OCI-LY1 (cell line): ENCODE results near the gene OSTF1.

Experiments
- CTCF ChIP-seq: fragments of 200-600 bp; sonication (generic), shearing (Covaris generic); IDR thresholded peaks from 2 replicates; pipeline ENCODE4 v1.5.1; 2017; ENCODE audit warnings: mild to moderate bottlenecking, antibody characterized with exemption, low read length, moderate library complexity, mixed read lengths
- EZH2 ChIP-seq: fragments of 200-600 bp; sonication (generic), shearing (Covaris generic); IDR thresholded peaks from 2 replicates; pipeline ENCODE4 v1.8.0; 2017; ENCODE audit warnings: borderline replicate concordance, mixed run types, mild to moderate bottlenecking, antibody characterized with exemption, low read length, moderate library complexity, mixed read lengths

GRCh38 chr9:75109210-75109839, 21.0 kb downstream of the OSTF1 start:
- TF ChIP-seq CTCF (no peak), EZH2 (no peak)
